ENCODE data around the gene ANO3. TPM values are rescaled to one million over a fixed set of nuclear protein-coding genes. Genes with fewer than 3 reads are reported as not detected.

The ANO3 gene
- total and polyA plus RNA-seq, 2 donors from 2014 or later = 0.30 to 1.5 TPM

GRCh38 chr11:26573896-26574295 is 242.0 kb downstream of the ANO3 start:
- intact Hi-C loops (cut with DNase I) = no loop called here
- Histone ChIP-seq H3K36me3 (ENCODE audit: control insufficient read depth in 2 of 3, insufficient read depth in 3 of 3, low read length in 3 of 3) (no peaks in the 10 kb centered on the region), H3K27me3 (ENCODE audit: control insufficient read depth, insufficient read depth, low read length) (no peaks in the 10 kb centered on the region), H3K4me1 (ENCODE audit: control insufficient read depth in 2 of 3, insufficient read depth in 2 of 3, low read depth in 1 of 3, low read length in 3 of 3) (no peaks in the 10 kb centered on the region), H3K9ac (ENCODE audit: low read length in 3 of 3) (no peak overlapping the region), H3K4me3 (ENCODE audit: low read length in 3 of 3) (no peak overlapping the region), H3K9me3 (ENCODE audit: control insufficient read depth in 2 of 3, insufficient read depth in 1 of 3, low read length in 3 of 3) (no peaks in the 10 kb centered on the region), H3K27ac (ENCODE audit: low read depth in 2 of 2, low read length in 2 of 2) (no peak overlapping the region)
- FAIRE-seq = no peak
- DNase-seq = no peak
- TF ChIP-seq, protein P1, sequence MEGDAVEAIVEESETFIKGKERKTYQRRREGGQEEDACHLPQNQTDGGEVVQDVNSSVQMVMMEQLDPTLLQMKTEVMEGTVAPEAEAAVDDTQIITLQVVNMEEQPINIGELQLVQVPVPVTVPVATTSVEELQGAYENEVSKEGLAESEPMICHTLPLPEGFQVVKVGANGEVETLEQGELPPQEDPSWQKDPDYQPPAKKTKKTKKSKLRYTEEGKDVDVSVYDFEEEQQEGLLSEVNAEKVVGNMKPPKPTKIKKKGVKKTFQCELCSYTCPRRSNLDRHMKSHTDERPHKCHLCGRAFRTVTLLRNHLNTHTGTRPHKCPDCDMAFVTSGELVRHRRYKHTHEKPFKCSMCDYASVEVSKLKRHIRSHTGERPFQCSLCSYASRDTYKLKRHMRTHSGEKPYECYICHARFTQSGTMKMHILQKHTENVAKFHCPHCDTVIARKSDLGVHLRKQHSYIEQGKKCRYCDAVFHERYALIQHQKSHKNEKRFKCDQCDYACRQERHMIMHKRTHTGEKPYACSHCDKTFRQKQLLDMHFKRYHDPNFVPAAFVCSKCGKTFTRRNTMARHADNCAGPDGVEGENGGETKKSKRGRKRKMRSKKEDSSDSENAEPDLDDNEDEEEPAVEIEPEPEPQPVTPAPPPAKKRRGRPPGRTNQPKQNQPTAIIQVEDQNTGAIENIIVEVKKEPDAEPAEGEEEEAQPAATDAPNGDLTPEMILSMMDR (IDR thresholded peaks at IDR 0.05; ENCODE audit: borderline replicate concordance, extremely low read depth, insufficient read depth) = no peak

DNA sequence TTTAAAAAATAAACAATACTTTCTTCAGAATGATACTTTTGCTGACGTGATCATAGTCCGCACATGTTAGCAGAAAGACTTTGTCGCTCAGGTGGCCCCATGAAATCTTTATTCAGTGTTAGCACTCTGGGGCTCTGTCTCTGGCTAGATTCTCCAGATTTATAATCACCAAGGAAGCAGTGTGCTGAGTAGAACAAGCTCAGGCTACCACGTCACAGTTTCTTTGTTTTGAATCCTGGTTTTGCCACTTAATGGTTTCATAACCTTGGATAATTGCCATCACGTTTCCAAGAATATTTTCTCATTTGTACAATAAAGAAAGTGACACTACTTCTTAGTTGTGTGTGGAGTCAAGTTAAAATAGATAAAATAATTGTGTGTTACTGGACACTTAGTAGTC is 244.0 kb downstream of the ANO3 start:
- no peak for DNase-seq
- H3K9ac ChIP-seq (ENCODE audit: low read length in 3 of 3) = no peak overlapping the region
- H3K4me1 ChIP-seq (ENCODE audit: control insufficient read depth in 2 of 3, insufficient read depth in 2 of 3, low read depth in 1 of 3, low read length in 3 of 3) = no peaks in the 10 kb centered on the region
- H3K4me3 ChIP-seq (ENCODE audit: low read length in 3 of 3) = no peak overlapping the region
- intact Hi-C loops (cut with DNase I) = no loop called here
- H3K27me3 ChIP-seq (ENCODE audit: control insufficient read depth, insufficient read depth, low read length) = no peaks in the 10 kb centered on the region
- FAIRE-seq = no peak
- H3K36me3 ChIP-seq (ENCODE audit: control insufficient read depth in 2 of 3, insufficient read depth in 3 of 3, low read length in 3 of 3) = no peaks in the 10 kb centered on the region
- TF ChIP-seq, protein P1 (IDR thresholded peaks at IDR 0.05; ENCODE audit: borderline replicate concordance, extremely low read depth, insufficient read depth) = no peak
- H3K9me3 ChIP-seq (ENCODE audit: control insufficient read depth in 2 of 3, insufficient read depth in 1 of 3, low read length in 3 of 3) = no peaks in the 10 kb centered on the region
- no peak overlapping the region for H3K27ac ChIP-seq (ENCODE audit: low read depth in 2 of 2, low read length in 2 of 2)

DNA sequence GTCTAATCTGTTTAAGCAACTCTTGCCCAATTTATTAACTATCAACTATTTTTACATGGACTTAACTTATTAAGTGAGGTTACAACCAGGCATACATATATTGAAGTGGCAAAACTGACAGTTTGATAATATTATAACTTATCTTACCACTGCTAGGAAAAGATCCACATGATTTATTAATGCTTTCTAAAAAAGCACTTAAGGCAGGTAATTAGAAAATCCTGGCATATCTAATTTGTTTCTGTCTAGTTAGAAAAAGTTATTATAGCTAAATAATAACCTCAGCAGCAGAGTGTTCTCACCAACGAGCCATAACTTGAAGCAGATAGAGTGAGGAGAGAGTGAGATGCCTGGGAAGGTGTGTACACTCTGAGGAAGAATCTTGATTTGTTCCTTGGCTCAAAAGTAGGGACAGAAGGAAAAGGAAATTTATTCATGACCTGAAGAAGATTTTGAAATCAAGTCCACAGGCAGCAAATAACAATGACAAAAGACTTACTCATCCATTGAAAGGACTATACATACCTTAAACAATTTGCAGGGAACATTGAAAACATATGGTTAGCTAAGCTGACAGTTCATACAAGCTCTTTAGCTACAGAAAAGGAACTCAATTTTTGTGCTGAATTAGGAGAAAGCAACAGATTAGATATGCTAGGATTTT is 247.2 kb downstream of the ANO3 start:
- no peaks in the 10 kb centered on the region for H3K4me1 ChIP-seq (ENCODE audit: control insufficient read depth in 2 of 3, insufficient read depth in 2 of 3, low read depth in 1 of 3, low read length in 3 of 3)
- DNase-seq (no peak), FAIRE-seq (no peak)
- H3K4me3 ChIP-seq (ENCODE audit: low read length in 3 of 3) = no peak overlapping the region
- TF ChIP-seq, protein P1 (IDR thresholded peaks at IDR 0.05; ENCODE audit: borderline replicate concordance, extremely low read depth, insufficient read depth) = no peak
- H3K9ac ChIP-seq (ENCODE audit: low read length in 3 of 3) = no peak overlapping the region
- H3K27ac ChIP-seq (ENCODE audit: low read depth in 2 of 2, low read length in 2 of 2) = no peak overlapping the region
- H3K27me3 ChIP-seq (ENCODE audit: control insufficient read depth, insufficient read depth, low read length) = no peaks in the 10 kb centered on the region
- H3K9me3 ChIP-seq (ENCODE audit: control insufficient read depth in 2 of 3, insufficient read depth in 1 of 3, low read length in 3 of 3) = no peaks in the 10 kb centered on the region
- intact Hi-C loops (cut with DNase I) = no loop called here
- no peaks in the 10 kb centered on the region for H3K36me3 ChIP-seq (ENCODE audit: control insufficient read depth in 2 of 3, insufficient read depth in 3 of 3, low read length in 3 of 3)

DNA sequence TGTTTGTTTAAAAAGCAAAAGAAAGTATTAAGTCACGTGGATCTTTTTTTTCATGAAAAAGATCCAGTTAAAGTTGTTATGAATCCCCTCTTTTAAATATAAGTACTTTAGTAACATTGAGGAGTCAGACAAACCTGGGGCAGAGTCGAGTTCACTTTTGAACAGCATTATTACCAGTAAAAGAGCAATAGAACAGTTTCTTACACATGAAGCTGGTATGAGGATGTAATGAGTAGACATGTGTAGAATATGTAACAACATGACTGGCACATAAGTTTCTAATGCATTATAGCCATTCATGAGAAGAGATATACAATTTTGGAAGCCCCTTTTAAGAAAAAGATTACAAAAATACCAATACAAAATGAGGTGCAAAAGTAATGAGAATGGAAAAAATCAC is 247.8 kb downstream of the ANO3 start:
- H3K27ac ChIP-seq (ENCODE audit: low read depth in 2 of 2, low read length in 2 of 2) = no peak overlapping the region
- H3K27me3 ChIP-seq (ENCODE audit: control insufficient read depth, insufficient read depth, low read length) = no peaks in the 10 kb centered on the region
- H3K4me1 ChIP-seq (ENCODE audit: control insufficient read depth in 2 of 3, insufficient read depth in 2 of 3, low read depth in 1 of 3, low read length in 3 of 3) = no peaks in the 10 kb centered on the region
- no peak for FAIRE-seq
- TF ChIP-seq, protein P1 (IDR thresholded peaks at IDR 0.05; ENCODE audit: borderline replicate concordance, extremely low read depth, insufficient read depth) = no peak
- no peak overlapping the region for H3K4me3 ChIP-seq (ENCODE audit: low read length in 3 of 3)
- H3K36me3 ChIP-seq (ENCODE audit: control insufficient read depth in 2 of 3, insufficient read depth in 3 of 3, low read length in 3 of 3) = no peaks in the 10 kb centered on the region
- intact Hi-C loops (cut with DNase I) = no loop called here
- DNase-seq = no peak
- no peak overlapping the region for H3K9ac ChIP-seq (ENCODE audit: low read length in 3 of 3)
- H3K9me3 ChIP-seq (ENCODE audit: control insufficient read depth in 2 of 3, insufficient read depth in 1 of 3, low read length in 3 of 3) = no peaks in the 10 kb centered on the region
